GM18517 (cell line): ENCODE data around the gene UQCC2.

ENCODE experiments used
- ATAC-seq: cut with Tn5 transposase; IDR thresholded peaks from one replicate; pipeline ENCODE4 v1.9.1; 2021; ENCODE audit warnings: mild to moderate bottlenecking, moderate library complexity; ENCODE audit not compliant: unreplicated experiment

The UQCC2 gene

DNA sequence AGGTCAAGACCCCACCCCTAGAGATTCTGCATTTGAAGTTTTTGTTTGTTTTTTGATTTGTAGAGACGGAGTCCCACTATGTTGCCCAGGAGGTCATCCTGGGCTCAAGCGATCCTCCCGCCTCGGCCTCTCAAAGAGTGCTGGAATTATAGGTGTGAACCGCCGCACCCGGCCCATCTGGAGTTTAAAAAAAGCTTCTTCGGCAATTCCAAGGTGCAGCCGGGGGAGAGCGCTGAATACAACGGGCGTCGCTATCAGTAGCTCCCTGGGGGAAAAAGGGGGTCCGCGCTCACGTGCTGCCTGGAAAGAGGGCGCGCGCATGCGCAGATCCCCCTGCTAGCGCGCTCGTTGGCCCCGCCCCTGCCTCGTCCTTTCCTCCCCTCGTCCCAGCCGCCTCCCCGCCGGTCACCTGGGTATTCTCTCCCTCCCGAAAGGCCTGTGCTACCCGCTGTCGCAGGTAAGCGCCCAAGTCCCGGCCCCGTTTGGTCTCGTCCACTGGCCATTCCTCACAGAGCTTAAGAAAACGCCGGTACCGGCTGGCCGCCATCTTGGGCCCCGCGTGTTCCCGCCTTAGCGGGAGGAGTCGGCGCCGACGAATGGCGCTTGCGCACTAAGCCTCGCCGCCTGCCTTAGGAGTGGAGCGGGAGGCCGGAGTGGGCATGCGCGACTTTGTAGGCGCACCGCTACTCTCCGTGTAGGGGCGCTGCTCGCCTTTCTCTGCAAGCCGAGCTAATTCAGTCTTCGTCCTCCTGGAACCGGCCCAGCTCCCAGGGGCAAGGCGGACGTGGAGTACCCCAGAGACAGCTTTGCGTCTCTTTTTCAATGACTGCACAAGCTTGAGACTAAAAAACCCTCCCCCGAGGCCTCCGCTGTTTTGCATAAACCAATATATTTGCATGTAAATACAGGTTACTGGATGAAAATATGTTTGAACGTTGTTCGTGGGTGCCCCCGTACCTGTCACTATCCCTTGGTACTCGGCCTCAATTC is at the start of gene UQCC2:
Gene UQCC2, minus strand, starts transcription at position 561 of the 990 bp plus-strand sequence. Its CDS starts 14 bp downstream, at position 547.
- peak; percentile 56 for ATAC-seq

DNA sequence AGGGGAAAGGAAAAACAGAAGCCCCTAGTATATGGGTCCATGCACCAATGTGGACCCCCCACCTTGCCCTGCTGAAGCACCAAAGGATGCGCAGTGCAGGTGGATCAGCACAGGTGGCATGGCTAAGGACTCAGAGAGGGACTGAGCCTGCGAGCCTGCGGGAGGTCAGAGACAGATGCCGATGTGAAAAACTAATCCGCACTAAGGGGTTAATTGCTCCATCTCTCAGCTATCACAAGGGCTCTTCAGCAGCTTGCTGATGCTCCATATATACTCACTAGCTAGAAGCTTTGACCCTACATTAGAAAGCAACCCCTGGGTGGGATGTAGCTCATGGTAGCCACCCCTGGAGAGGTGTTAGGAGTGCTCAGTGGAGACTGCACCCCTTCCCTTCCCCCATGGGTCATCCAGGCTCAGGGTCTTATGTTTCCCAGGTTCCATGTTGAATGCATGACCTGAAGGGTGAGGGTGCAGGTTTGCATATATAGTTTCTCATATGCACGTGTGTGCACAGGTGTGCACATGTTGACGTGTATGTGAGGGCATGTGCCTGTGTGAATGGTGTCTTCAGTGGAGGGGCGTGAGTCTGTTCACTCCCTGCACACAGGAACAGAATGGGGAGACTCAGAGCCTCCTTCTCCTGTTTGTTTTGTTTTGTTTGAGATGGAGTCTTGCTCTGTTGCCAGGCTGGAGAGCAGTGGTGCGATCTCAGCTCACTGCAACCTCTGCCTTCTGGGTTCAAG is 48.6 kb upstream of the UQCC2 start:
- ATAC-seq, result no peak

DNA sequence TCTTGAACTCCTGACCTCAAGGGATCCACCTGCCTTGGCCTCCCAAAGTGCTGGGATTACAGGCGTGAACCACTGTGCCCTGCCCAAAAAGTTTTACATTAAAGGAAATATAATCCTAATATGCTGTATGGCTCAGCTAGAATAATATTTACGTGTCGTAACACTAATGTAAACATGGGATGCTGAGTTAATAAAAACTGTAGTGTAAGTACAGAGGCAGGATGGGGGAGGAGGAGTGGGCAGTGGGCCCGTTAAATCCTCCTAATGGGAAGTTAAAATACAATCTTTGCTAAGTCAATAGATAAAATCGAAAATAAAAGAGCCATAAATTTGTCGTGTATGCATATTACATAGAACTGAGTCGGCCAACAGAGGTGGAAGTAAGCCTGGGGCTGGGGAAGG is 47.3 kb upstream of the UQCC2 start:
- ATAC-seq, result no peak

DNA sequence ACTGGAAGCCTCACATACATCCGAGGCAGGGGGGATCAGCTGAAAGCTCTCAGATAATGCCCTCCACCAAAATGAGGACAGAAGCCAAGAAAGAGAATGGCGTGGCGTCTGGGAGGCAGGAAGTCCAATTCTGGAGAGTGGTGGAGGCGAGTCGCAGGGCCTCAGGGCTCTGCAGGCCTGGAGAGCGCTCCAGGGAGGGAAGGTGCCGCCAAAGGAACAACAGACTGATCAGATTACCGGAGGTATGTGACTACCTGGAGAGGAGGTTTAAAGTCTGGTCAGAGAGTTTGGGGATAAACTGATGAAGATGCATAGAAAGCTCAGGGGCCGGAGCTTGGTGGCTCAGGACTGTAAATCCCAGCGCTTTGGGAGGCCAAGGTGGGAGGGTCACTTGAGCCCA is 46.4 kb upstream of the UQCC2 start:
- ATAC-seq, result no peak

DNA sequence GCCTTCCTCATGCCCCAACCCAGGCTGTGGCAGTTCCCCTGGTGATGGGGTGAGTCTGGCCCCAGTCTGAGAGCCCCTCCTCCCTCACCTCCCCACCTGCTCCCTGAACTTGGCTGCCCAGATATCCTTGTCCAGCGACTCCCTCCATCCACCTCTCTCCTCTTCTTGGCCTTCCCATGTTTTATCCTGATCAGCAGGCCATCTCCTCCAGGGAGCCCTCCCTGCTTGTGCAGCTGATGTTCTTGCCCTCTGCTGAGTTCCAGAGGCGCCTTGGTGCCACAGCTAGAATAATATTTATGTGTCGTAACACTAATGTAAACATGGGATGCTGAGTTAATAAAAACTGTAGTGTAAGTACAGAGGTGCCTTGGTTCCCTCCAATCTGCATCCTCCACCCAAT is 45.6 kb upstream of the UQCC2 start:
- no peak for ATAC-seq

DNA sequence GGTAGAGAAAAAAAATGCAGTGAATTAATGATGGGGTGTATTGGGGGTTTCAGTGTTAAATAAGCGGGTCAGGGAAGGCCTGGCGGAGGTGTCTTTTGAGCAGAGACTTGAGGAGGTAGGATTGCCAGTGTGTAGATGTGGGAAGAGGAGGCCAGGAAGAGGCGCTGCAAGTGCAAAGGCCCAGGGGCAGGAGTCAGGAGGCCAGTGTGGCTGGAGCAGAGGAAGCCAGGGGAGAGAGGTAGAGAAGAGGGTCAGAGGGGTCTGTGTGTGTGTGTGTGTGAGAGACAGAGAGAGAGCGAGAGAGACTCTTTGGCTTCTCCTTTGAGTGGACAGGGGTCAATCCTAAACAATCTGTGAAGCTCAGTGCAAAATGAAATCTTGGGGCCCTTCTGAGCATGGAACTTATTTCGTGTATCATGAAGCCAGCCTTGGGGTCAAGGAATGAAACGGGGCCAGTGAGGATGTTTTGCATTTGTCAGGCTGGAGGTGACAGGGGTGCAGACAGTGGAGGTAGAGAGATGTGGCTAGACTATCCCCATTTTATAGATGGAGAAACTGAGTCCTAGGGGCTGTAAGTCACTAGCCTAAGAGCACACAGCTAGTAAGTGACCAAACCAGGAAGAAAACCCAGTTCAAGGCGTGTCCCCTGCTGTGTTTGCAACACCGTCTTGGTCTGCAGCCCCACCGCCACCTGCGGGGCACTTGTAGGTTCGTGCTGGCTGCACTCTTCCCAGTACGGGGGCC is 44.9 kb upstream of the UQCC2 start:
- no peak for ATAC-seq

DNA sequence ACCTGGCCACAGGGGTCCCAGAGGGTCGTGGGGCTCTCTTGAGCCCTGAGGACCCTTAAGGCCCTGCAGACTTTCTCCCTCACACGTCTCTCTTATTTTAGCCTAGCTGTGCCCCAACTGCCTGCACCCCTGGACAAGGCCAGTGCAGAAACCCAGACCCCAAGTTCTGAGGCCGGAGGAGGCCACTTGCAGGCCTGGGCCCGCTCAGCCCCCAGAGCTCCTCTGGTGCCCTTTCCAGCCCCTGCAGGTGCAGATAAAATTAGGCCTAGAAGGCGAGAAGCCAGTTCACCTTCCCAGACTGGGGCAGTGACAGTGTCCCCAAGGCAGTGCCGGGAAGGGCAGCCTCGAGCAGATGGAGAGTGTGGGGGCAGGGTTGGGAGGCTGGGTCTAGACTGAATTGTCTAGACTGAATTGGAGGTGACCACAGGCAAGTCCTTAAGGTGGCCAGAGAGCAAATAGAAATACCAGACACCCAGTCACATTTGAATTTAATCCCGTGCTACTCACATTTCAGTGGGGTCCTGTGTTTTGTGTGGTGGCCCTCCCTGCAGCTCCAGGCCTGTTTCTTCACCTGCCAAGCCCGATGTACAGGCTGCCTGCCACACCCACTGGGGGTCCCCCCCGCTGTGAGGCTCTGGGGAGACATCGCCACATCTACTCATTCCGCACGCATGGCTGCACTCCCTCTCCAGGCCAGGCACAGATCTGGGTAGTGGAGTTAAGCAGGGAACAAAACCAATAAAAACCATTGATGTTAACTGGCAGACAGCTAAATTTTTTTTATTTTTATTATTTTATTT is 43.8 kb upstream of the UQCC2 start:
- ATAC-seq, result no peak

DNA sequence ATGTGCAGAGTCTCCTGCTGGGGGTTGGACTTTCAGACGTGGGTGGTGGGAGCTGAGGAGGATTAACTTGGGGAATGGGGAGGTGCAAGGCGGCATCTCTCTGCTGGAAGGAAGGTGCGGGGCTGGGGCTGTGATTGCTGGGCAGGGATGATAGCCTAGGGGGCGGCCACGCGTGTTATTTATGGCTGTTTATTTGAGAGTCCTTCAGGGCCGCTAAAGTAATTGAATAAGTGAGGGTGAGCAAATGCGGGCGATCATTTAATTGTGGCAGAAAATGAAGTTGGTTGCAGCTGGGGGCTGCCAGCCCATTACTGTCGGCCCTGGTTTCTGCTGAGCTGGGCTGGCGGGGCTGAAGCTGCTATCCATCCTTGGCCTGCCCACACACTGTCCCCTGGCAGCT is 42.7 kb upstream of the UQCC2 start:
- ATAC-seq, result no peak

GRCh38 chr6:33752646-33753015 is 41.1 kb upstream of the UQCC2 start:
- ATAC-seq, result no peak

- ATAC-seq, result no peak
Measured at GRCh38 chr6:33751771-33752645, 40.5 kb upstream of the UQCC2 start.

DNA sequence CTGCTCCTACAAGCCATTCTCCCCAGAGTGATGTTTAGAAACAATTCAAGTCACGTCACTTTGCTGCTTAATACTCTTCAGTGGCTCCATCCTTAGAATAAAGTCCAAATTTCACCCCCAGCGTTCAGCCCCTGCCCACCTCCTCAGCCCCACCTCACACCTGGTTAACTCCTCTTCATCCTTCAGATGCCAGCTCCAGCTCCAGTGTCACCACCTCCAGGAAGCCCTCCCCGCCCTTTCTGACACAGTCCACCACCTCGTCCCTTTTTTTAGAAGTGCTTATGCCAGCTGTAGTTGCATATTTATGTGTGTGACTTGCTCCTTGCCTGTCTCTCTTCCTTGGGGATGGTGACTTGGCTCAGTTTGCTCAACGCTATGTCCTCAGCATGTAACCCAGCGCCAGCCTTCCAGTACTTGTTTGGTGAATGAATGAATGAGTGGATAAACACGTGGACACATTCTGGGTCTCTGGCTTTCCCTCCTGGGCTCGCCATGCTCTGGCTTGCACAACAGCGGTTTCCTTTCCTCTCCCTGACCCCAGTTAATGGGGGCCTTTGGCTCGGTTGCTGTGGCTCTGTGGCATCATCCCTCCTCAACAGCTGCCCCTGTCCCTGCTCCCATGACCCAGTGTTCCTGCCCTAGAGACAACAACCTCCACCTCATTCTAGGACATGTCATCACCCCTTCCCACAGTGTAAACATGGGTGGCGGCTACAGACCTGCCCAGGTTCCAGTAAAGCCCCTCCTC is 38.9 kb upstream of the UQCC2 start:
- no peak for ATAC-seq

DNA sequence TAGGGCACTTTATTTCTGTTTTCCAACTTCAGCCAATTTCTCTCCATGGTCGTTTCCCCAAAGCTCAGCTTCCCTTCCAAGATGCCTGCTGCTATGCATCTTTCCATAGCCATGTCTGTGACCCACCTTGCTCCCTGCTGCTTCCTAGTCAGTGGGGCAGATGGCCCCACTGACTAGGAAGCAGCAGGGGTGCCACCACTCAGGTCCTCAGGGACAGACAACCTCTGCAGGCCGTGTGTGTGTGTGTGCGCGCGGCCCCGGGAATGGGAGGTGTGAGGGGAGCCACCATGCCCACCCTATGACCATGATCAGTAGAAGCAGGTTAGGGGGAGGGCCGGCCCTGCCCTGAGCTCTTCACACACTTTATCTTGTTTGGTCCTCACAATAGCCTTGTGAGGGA is 37.9 kb upstream of the UQCC2 start:
- ATAC-seq, result no peak

DNA sequence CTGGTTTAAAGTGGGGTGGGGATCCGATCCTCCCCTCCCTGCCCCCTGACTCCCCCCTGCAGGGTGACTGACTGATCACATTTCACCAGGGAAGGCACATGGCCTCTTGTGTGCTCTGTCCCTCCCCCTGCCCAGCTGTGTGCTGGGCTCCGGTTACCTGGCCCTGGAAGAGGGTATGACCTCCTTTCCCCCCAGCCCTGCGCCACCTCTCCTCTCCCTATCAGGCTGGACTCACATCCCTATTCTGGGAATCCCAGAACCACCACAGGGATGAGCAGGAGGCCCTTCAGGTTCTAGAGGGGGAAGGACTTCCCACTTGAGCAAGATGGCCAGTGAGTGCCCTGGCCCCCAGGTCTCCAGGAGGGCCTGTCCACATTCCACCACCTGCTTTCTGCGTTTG is 37.3 kb upstream of the UQCC2 start:
- ATAC-seq, result no peak

- ATAC-seq, result no peak
Measured at GRCh38 chr6:33747823-33748222, 36.3 kb upstream of the UQCC2 start.

GRCh38 chr6:33746651-33747100 is 35.2 kb upstream of the UQCC2 start, which contains the start of gene IP6K3:
IP6K3 (minus strand) TSS chr6:33746905; CDS start chr6:33735476, 11,429 bp downstream.
- no peak for ATAC-seq

DNA sequence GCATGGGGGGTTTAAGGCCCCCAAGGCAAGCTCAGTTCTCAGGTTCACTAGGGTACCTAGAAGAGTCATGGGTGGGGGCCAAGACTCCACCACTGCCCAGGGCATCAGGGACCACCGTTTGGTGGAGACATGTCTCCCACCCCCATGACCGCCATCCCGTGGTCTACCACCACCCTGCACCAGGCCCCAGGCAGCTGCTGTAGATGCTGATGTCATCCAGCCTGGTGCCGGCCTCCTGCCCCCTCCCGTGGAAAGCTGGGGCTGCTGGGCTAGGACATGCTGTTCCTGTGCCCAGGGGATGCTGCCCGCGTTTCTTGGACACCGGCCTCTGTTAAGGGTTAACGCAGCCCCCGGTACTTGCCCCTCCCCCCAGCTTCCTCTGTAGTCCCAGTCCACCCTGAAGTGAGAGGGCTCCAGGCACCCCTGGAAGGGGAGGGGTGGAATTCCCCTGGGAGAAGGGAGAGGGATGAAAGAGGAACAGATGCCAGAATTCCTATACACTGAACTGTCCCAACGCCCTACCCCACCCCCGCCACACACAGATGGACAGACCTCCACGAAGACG is 34.6 kb upstream of the UQCC2 start:
- ATAC-seq, result no peak

DNA sequence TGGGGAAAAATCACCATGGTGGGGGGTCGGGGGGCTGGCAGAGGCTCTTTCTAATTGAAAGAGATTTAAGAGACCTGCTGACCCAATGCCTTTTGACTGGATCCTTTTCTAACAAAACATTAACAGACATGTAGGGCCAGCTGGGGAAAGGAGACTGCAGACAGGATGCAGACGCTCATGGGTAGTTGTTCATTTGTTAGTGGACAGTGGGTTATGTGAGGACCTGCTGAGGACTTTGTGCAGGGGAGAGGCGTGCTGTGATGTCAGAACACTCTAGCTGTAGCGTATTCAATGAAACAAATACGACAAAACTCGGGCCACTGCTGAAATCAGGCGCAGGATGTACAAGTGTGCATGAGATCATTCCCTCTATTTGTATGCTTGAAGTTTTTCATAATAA is 34.0 kb upstream of the UQCC2 start:
- ATAC-seq, result no peak

- ATAC-seq, result no peak
Measured at GRCh38 chr6:33744895-33745546, 33.5 kb upstream of the UQCC2 start.
